T-helper 17 cell (primary cell): Measurements from ENCODE around the gene EDA. TPM values are rescaled to one million over a fixed set of nuclear protein-coding genes. Genes with fewer than 3 reads are reported as not detected.

Experiments
- ATAC-seq: fragments of 150-1000 bp; cut with Tn5 transposase; 2 replicates; pipeline ENCODE4 v1.10.0; 2021; ENCODE audit warnings: mild to moderate bottlenecking, moderate library complexity
- DNase-seq, 3 donors: peaks; one replicate each; pipeline versions ENCODE4 v3.0.0 to v3.0.0-alpha.2; 2020 to 2021
- H3K9me3 ChIP-seq: one replicate; pipeline ENCODE4 v1.7.0; 2013; ENCODE audit warnings: low read length, mild to moderate bottlenecking; ENCODE audit not compliant: control insufficient read depth, poor library complexity, severe bottlenecking
- H3K27ac Mint-ChIP-seq: one replicate; pipeline ENCODE4 v1.8.0; 2022; ENCODE audit warnings: mild to moderate bottlenecking, moderate library complexity, mixed read lengths
- H3K27me3 Mint-ChIP-seq: one replicate; pipeline ENCODE4 v1.8.0; 2022; ENCODE audit warnings: mixed read lengths
- H3K36me3 Mint-ChIP-seq: one replicate; pipeline ENCODE4 v1.8.0; 2022; ENCODE audit warnings: low read depth, mixed read lengths
- H3K4me1 Mint-ChIP-seq: one replicate; pipeline ENCODE4 v1.8.0; 2022; ENCODE audit warnings: mild to moderate bottlenecking, mixed read lengths
- H3K4me3 Mint-ChIP-seq: one replicate; pipeline ENCODE4 v1.8.0; 2022; ENCODE audit warnings: mild to moderate bottlenecking, moderate library complexity, mixed read lengths
- total RNA-seq, 4 donors: library from RNA in 2 of 4; stranded (reverse) in 2 of 4; gene quantifications; one replicate each; pipeline ENCODE4 v1.2.3 and lab custom pipeline; 2022 to 2026

Gene EDA
- total RNA-seq, 2 donors from 2014 or later = 5.9 to 13.6 TPM

- DNase-seq (no peak), ATAC-seq (no peak)
- Mint-ChIP-seq H3K36me3 (no peaks in the 10 kb centered on the region), H3K27ac (no peak overlapping the region), H3K4me1 (no peaks in the 10 kb centered on the region), H3K4me3 (no peak overlapping the region), H3K27me3 (no peaks in the 10 kb centered on the region)
- no peaks in the 10 kb centered on the region for H3K9me3 ChIP-seq
Observed at GRCh38 chrX:69906447-69906846, 290.5 kb downstream of the EDA start.

DNA sequence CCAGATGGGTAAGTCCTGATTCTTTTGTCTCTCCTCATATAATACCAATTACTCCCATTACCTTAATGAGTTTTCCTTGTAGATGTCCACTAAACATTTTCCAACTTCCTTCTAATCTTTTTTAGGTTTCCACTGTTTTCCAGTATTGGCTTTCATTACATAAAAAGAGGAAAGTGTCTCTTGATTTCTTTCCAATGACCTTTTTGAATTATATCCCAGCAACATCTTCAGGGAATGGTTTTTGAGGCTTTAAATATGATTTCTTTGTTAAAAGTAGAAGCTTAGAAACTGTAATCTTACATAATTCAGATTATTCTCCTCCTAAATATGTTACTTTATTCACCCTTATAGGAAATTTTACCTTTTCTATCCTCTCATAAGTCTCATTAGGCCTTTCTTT lies 298.9 kb downstream of the EDA start:
- H3K4me3 Mint-ChIP-seq = no peak overlapping the region
- no peak for DNase-seq
- no peaks in the 10 kb centered on the region for H3K9me3 ChIP-seq
- no peaks in the 10 kb centered on the region for H3K4me1 Mint-ChIP-seq
- ATAC-seq = no peak
- H3K36me3 Mint-ChIP-seq = peaks cover 4% of the 10 kb centered on the region
- H3K27me3 Mint-ChIP-seq = no peaks in the 10 kb centered on the region
- no peak overlapping the region for H3K27ac Mint-ChIP-seq

GRCh38 chrX:69919749-69920148 lies 303.8 kb downstream of the EDA start:
- DNase-seq = no peak
- no peak overlapping the region for H3K4me3 Mint-ChIP-seq
- H3K27ac Mint-ChIP-seq = no peak overlapping the region
- H3K27me3 Mint-ChIP-seq = no peaks in the 10 kb centered on the region
- no peaks in the 10 kb centered on the region for H3K36me3 Mint-ChIP-seq
- ATAC-seq = no peak
- no peaks in the 10 kb centered on the region for H3K4me1 Mint-ChIP-seq
- H3K9me3 ChIP-seq = no peaks in the 10 kb centered on the region

DNA sequence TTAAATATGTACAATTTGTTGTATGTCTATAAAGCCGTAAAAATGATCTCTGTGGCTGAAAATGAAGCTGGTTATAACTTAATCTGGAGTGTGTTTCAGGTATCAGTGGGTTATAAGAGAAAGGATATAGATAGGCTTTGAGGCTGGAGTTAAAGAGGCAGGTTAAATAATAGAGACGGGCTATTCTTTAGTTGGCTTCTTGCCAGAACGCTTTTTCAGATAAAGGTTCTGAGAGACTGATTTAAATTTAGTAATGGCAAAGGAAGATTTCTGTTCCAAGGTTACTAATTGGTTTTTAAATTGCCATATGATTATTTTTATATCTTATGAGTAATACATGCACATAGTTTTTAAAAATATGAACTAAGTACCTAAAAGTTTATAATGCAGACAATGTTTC lies 316.4 kb downstream of the EDA start:
- Mint-ChIP-seq H3K27ac (no peak overlapping the region), H3K4me1 (no peaks in the 10 kb centered on the region), H3K4me3 (no peak overlapping the region), H3K36me3 (no peaks in the 10 kb centered on the region), H3K27me3 (no peaks in the 10 kb centered on the region)
- DNase-seq = no peak
- no peak for ATAC-seq
- no peaks in the 10 kb centered on the region for H3K9me3 ChIP-seq

GRCh38 chrX:69948276-69948797 lies 332.4 kb downstream of the EDA start:
- Mint-ChIP-seq H3K27me3 (no peaks in the 10 kb centered on the region), H3K36me3 (no peaks in the 10 kb centered on the region), H3K4me1 (no peaks in the 10 kb centered on the region), H3K27ac (no peak overlapping the region), H3K4me3 (no peak overlapping the region)
- no peak for DNase-seq
- ATAC-seq = no peak
- no peaks in the 10 kb centered on the region for H3K9me3 ChIP-seq

DNA sequence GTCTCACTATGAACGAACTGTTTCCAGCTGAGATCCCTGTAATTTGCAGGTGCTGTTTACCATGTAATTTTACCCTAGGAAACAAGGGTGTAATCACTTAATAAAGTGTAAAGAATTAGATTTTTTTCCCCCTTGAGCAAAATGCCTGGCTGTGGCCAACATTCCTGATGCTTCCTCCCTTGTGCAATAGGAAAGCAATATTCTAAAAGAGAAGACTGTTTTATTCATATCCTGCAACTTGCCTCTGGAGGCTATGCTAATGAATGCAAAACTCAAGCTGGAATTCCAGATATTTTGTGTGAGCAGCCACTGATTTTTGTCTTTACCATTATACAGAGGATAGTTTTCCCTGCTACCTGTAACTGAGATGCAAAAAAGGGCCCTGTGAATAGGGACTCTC lies 335.8 kb downstream of the EDA start:
- Mint-ChIP-seq H3K4me3 (no peak overlapping the region), H3K4me1 (no peaks in the 10 kb centered on the region), H3K27ac (no peak overlapping the region), H3K36me3 (no peaks in the 10 kb centered on the region), H3K27me3 (no peaks in the 10 kb centered on the region)
- ATAC-seq (no peak), DNase-seq (no peak)
- no peaks in the 10 kb centered on the region for H3K9me3 ChIP-seq

DNA sequence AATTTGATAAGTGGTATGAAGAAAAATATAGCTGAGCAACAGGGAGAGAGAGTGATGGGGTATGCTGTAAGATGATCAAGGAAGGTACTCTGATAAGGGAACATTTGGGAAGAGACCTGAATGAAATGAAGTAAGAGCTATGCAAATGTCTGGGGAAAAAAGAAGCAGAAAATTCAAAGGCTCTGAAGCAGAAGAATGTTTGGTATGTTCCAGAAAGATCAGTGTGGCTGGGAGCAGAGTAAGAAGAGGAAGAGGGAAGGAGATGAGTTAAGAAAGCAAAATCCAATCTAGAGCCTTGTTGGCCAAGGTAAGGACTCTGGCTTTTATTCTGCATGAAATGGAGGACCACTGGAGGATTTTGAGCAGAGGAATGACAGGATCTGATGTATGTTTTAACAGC lies 343.8 kb downstream of the EDA start:
- Mint-ChIP-seq H3K36me3 (peaks cover 2% of the 10 kb centered on the region), H3K27me3 (no peaks in the 10 kb centered on the region), H3K4me1 (no peaks in the 10 kb centered on the region), H3K27ac (no peak overlapping the region), H3K4me3 (no peak overlapping the region)
- no peak for DNase-seq
- H3K9me3 ChIP-seq = no peaks in the 10 kb centered on the region
- ATAC-seq = no peak

DNA sequence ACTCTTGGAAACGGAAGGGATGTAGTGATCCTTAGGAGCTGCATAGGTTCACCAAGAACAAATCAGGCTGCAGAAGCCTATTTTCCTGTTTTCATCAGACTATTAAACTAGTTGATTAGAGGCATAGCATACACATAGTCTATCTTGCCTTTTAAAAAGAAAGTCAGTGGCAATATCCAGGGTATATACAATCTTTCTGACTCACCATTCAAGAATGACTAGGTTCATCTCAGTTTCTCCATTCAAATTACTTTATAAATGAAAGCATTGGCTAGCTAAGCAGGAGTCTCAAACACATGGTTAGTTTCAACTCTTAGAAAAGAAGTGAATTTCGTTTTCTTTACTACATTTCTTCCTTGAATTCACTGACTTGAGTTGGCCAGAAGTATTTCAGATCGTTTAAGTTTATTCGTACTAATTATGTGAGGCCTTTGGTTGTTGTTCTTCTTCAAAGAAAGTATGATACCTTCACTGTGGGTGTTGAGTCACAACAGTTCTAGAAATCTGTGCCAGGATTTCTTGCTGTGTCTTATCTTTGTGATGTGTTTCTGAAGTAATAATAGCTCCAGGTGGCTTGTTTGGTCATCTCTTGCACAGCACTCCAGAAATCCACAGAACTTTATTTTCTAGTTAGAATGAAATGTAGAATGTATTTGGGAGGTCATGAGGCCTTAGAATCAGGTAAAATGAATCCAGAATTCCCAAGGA lies 345.6 kb downstream of the EDA start:
- H3K27ac Mint-ChIP-seq = no peak overlapping the region
- no peaks in the 10 kb centered on the region for H3K4me1 Mint-ChIP-seq
- DNase-seq = no peak
- no peak overlapping the region for H3K4me3 Mint-ChIP-seq
- no peaks in the 10 kb centered on the region for H3K9me3 ChIP-seq
- peaks cover 4% of the 10 kb centered on the region for H3K36me3 Mint-ChIP-seq
- H3K27me3 Mint-ChIP-seq = no peaks in the 10 kb centered on the region
- no peak for ATAC-seq

GRCh38 chrX:69968950-69969349 lies 353.0 kb downstream of the EDA start:
- DNase-seq (no peak), ATAC-seq (no peak)
- Mint-ChIP-seq H3K4me3 (no peak overlapping the region), H3K36me3 (peaks cover 4% of the 10 kb centered on the region), H3K4me1 (no peaks in the 10 kb centered on the region), H3K27ac (no peak overlapping the region), H3K27me3 (no peaks in the 10 kb centered on the region)
- no peaks in the 10 kb centered on the region for H3K9me3 ChIP-seq

GRCh38 chrX:69969460-69969859 lies 353.5 kb downstream of the EDA start:
- no peak overlapping the region for H3K4me3 Mint-ChIP-seq
- no peaks in the 10 kb centered on the region for H3K9me3 ChIP-seq
- no peaks in the 10 kb centered on the region for H3K4me1 Mint-ChIP-seq
- H3K36me3 Mint-ChIP-seq = peaks cover 4% of the 10 kb centered on the region
- H3K27ac Mint-ChIP-seq = no peak overlapping the region
- no peak for ATAC-seq
- no peaks in the 10 kb centered on the region for H3K27me3 Mint-ChIP-seq
- DNase-seq = no peak

- H3K27me3 Mint-ChIP-seq = no peaks in the 10 kb centered on the region
- no peaks in the 10 kb centered on the region for H3K9me3 ChIP-seq
- H3K36me3 Mint-ChIP-seq = peaks cover 2% of the 10 kb centered on the region
- no peak for DNase-seq
- H3K27ac Mint-ChIP-seq = no peak overlapping the region
- no peak for ATAC-seq
- no peak overlapping the region for H3K4me3 Mint-ChIP-seq
- peaks cover 4% of the 10 kb centered on the region for H3K4me1 Mint-ChIP-seq
Observed at GRCh38 chrX:69987691-69988090, 371.8 kb downstream of the EDA start.

DNA sequence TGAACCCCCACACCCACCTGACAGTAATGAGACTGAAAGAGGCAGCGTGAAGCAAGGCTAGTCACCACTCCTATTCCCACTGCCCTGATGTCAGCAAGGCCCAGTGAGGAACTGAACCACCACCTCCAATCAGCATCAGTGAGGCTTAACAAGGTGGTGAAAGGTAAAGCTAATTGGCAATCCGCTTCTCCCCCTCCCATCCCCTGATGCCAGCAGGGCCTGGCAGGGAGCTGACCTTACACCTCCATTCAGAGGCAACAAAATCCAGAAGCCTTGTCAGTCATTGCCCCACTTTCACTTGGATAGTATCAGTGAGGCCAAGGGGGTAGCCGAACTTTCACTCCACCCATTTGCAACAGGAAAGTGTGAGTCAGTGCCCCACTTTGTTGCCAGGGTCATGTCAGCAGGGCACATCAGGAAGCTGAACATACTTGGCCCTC lies 373.1 kb downstream of the EDA start:
- Mint-ChIP-seq H3K27me3 (no peaks in the 10 kb centered on the region), H3K36me3 (peaks cover 2% of the 10 kb centered on the region), H3K27ac (no peak overlapping the region), H3K4me3 (no peak overlapping the region), H3K4me1 (peaks cover 4% of the 10 kb centered on the region)
- peak; percentile 82 for ATAC-seq
- peak in 1 of 3 donors; percentile 5 for DNase-seq
- no peaks in the 10 kb centered on the region for H3K9me3 ChIP-seq

DNA sequence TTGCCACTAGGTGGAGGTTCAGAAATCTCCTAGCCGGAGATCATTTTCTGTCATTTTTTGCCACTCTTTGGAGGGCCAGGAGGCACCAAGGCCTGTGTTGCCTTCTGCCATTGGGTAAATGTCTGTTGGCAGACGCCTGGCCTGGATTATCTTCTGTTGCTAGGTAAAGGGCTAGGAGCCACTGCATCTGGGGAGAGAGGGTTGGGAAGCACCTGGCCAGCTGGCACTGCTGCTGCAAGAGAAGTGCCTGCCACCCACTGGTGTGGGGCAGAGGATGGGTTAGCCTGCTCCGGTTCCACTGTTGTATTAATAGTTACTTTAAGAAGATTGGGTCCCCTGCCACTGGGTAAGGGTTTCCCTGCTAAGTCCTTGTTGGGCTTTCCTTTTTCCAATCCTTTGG lies 375.8 kb downstream of the EDA start:
- DNase-seq (no peak), ATAC-seq (no peak)
- Mint-ChIP-seq H3K36me3 (peaks cover 2% of the 10 kb centered on the region), H3K4me3 (no peak overlapping the region), H3K4me1 (peaks cover 4% of the 10 kb centered on the region), H3K27ac (peak overlapping the region; percentile 57), H3K27me3 (no peaks in the 10 kb centered on the region)
- no peaks in the 10 kb centered on the region for H3K9me3 ChIP-seq

GRCh38 chrX:69993494-69993893 lies 377.6 kb downstream of the EDA start:
- no peak overlapping the region for H3K4me3 Mint-ChIP-seq
- H3K36me3 Mint-ChIP-seq = no peaks in the 10 kb centered on the region
- no peaks in the 10 kb centered on the region for H3K27me3 Mint-ChIP-seq
- no peak for DNase-seq
- H3K4me1 Mint-ChIP-seq = no peaks in the 10 kb centered on the region
- no peak for ATAC-seq
- H3K9me3 ChIP-seq = no peaks in the 10 kb centered on the region
- H3K27ac Mint-ChIP-seq = no peak overlapping the region
